CD4-positive, alpha-beta T cell (primary cell): ENCODE measurements around the gene TTC33. TPM values are rescaled to one million over a fixed set of nuclear protein-coding genes. Genes with fewer than 3 reads are reported as not detected.

Experiments
- ATAC-seq: fragments of 200-7000 bp; cut with Tn5 transposase; one replicate; pipeline ENCODE4 v1.10.0; 2022; ENCODE audit warnings: mild to moderate bottlenecking; ENCODE audit not compliant: poor library complexity
- CTCF ChIA-PET: fragments of 350-600 bp; sonication (Branson Sonifier 250); formaldehyde crosslinking; loops from one replicate; lab custom pipeline; 2021; ENCODE audit warnings: antibody characterized with exemption, inconsistent platforms; lab: Charles Lee
- POLR2A ChIA-PET: fragments of 350-600 bp; sonication (Branson Sonifier 250); formaldehyde crosslinking; loops from one replicate; lab custom pipeline; 2021; ENCODE audit warnings: antibody characterized with exemption, inconsistent platforms; lab: Charles Lee
- DNase-seq, 14 experiments: peaks; one replicate each; pipeline ENCODE4 v3.0.0-alpha.2; 2013 to 2020; ENCODE audit warnings: mixed read lengths in 2 of 14
- H3K27ac ChIP-seq, 2 donors: one replicate each; pipeline versions ENCODE4 v1.5.1 to v1.7.0; 2013; ENCODE audit warnings: low read length in 2 of 2, low read depth in 1 of 2, mild to moderate bottlenecking in 1 of 2
- H3K27me3 ChIP-seq, 2 experiments: 1 replicate in 1 of 2; 2 replicates in 1 of 2; pipeline versions ENCODE4 v1.6.1 to v1.7.0; 2013; ENCODE audit warnings: low read length in 2 of 2, control low read depth in 1 of 2, mild to moderate bottlenecking in 1 of 2, moderate library complexity in 1 of 2; ENCODE audit not compliant: insufficient read depth in 2 of 2, control insufficient read depth in 1 of 2
- H3K36me3 ChIP-seq: one replicate; pipeline ENCODE4 v1.6.1; 2013; ENCODE audit warnings: low read length, control low read depth; ENCODE audit not compliant: insufficient read depth
- H3K4me1 ChIP-seq: one replicate; pipeline ENCODE4 v1.6.1; 2013; ENCODE audit warnings: low read length, control low read depth; ENCODE audit not compliant: insufficient read depth
- H3K4me3 ChIP-seq: one replicate; pipeline ENCODE4 v1.5.1; 2013; ENCODE audit warnings: mild to moderate bottlenecking, low read length, moderate library complexity
- H3K9me3 ChIP-seq, 2 experiments: 1 replicate in 1 of 2; 2 replicates in 1 of 2; pipeline versions ENCODE4 v1.6.1 to v1.7.0; 2013; ENCODE audit warnings: low read length in 2 of 2, mild to moderate bottlenecking in 2 of 2, control low read depth in 1 of 2, moderate library complexity in 1 of 2; ENCODE audit not compliant: control insufficient read depth in 1 of 2, insufficient read depth in 1 of 2
- H3K27ac Mint-ChIP-seq: one replicate; pipeline ENCODE4 v1.8.0; 2020; ENCODE audit warnings: mixed read lengths
- H3K27me3 Mint-ChIP-seq: one replicate; pipeline ENCODE4 v1.8.0; 2021; ENCODE audit warnings: mixed read lengths
- H3K36me3 Mint-ChIP-seq: one replicate; pipeline ENCODE4 v1.8.0; 2021; ENCODE audit warnings: low read depth, mixed read lengths
- H3K4me1 Mint-ChIP-seq: one replicate; pipeline ENCODE4 v1.8.0; 2021; ENCODE audit warnings: low read depth, mixed read lengths
- H3K4me3 Mint-ChIP-seq: one replicate; pipeline ENCODE4 v1.8.0; 2020; ENCODE audit warnings: mild to moderate bottlenecking, mixed read lengths
- H3K9me3 Mint-ChIP-seq: one replicate; pipeline ENCODE4 v1.8.0; 2020; ENCODE audit warnings: mixed read lengths
- intact Hi-C, 2 experiments: fragments of 100-400 bp; cut with DNase I in 1 of 2; cut with micrococcal nuclease in 1 of 2; formaldehyde crosslinking; loops; one replicate each; pipeline versions ENCODE4 v1.15.1 to v1.9.0; 2023 to 2025; cut with DNase I, micrococcal nuclease
- total RNA-seq, 174 experiments: library from RNA in 2 of 174; stranded (reverse) in 2 of 174; gene quantifications; one replicate each; pipeline ENCODE4 v1.2.3 and lab custom pipeline; 2021 to 2026
- TF ChIP-seq, protein P1 (sequence below): fragments of 200-600 bp; IDR thresholded peaks from one replicate; pipeline ENCODE4 v1.8.0; 2022; ENCODE audit warnings: antibody characterized with exemption, mild to moderate bottlenecking

The TTC33 gene
- total RNA-seq, 2 experiments from 2014 or later, result 8.7 to 12.0 TPM

DNA sequence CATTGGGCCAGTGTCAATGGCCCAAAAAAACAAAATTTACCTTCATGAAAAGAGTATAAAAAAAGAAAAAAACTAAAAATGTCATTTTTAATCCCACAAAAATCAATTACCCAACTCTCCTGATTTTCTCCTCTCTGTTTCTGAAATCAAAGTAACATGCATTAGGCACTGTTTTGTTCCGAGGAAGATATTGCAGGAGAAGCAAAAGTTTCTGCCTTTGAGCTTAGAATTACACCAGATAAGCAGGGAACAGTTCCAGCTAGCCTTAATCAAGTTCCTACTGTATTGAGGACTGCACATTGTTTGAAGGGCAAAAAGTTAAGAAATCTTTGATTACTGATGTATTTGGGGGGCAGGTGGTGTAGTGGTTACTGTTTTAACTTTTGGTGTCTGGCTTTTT is 43.5 kb upstream of the TTC33 start:
- H3K27me3 ChIP-seq, result no peaks in the 10 kb centered on the region
- TF ChIP-seq, protein P1, sequence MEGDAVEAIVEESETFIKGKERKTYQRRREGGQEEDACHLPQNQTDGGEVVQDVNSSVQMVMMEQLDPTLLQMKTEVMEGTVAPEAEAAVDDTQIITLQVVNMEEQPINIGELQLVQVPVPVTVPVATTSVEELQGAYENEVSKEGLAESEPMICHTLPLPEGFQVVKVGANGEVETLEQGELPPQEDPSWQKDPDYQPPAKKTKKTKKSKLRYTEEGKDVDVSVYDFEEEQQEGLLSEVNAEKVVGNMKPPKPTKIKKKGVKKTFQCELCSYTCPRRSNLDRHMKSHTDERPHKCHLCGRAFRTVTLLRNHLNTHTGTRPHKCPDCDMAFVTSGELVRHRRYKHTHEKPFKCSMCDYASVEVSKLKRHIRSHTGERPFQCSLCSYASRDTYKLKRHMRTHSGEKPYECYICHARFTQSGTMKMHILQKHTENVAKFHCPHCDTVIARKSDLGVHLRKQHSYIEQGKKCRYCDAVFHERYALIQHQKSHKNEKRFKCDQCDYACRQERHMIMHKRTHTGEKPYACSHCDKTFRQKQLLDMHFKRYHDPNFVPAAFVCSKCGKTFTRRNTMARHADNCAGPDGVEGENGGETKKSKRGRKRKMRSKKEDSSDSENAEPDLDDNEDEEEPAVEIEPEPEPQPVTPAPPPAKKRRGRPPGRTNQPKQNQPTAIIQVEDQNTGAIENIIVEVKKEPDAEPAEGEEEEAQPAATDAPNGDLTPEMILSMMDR, result no peak
- no peak for ATAC-seq
- H3K36me3 Mint-ChIP-seq, result peaks cover 20% of the 10 kb centered on the region
- no peak for DNase-seq
- no peak overlapping the region for H3K27ac ChIP-seq
- peak overlapping the region; percentile 85 for H3K27ac Mint-ChIP-seq
- peak overlapping the region; percentile 94 for H3K4me3 Mint-ChIP-seq
- peaks cover 38% of the 10 kb centered on the region for H3K4me1 Mint-ChIP-seq
- no peaks in the 10 kb centered on the region for H3K9me3 ChIP-seq
- H3K9me3 Mint-ChIP-seq, result no peaks in the 10 kb centered on the region
- peaks cover 15% of the 10 kb centered on the region for H3K4me1 ChIP-seq
- H3K36me3 ChIP-seq, result peaks cover 5% of the 10 kb centered on the region
- H3K4me3 ChIP-seq, result no peak overlapping the region
- intact Hi-C loops, result no loop called here
- POLR2A ChIA-PET, result interaction anchor here (0.6 to 2.9 kb wide), 7 partner anchors 9 to 53 kb away, joined by 3 to 18 read pairs (median 3); partner anchors contain the start of genes CARD6 and RPL37
- no peaks in the 10 kb centered on the region for H3K27me3 Mint-ChIP-seq
- CTCF ChIA-PET, result interaction anchor here (0.6 to 1.1 kb wide), 6 partner anchors 9 to 1258 kb away, joined by 3 to 5 read pairs (median 3); partner anchors contain the start of gene TTC33

DNA sequence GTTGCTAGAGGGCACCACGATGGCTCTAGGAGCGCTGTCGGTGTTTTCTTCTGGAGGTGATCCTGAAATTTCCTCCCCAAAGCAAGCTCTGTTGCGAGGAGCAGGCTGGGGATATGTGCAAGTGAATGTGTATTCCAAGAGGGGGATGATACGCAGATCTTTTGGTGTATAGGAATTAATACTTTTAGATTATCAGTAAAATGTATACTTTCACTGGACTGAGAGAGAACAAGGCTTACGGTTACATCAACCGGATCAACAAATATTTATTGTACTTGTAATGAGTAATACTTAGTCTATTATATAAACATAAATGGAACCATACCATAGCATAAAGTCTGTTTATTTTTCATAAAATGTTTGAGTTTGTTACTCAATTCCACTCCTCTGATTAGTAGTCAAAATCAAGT is 43.0 kb upstream of the TTC33 start:
- H3K36me3 Mint-ChIP-seq, result peaks cover 25% of the 10 kb centered on the region
- ATAC-seq (no peak), DNase-seq (no peak)
- H3K27ac ChIP-seq, result peak overlapping the region; percentile 84 to 90
- H3K27me3 Mint-ChIP-seq, result no peaks in the 10 kb centered on the region
- peak overlapping the region; percentile 95 for H3K4me3 ChIP-seq
- POLR2A ChIA-PET, result interaction anchor here (0.6 to 2.9 kb wide), 7 partner anchors 9 to 54 kb away, joined by 3 to 18 read pairs (median 3); partner anchors contain the start of genes CARD6 and RPL37
- H3K27ac Mint-ChIP-seq, result peak overlapping the region; percentile 85
- H3K4me1 ChIP-seq, result peaks cover 15% of the 10 kb centered on the region
- intact Hi-C loops, result loop anchor here in 1 of 2 experiments (1.0 kb wide), 2 partner anchors 35 to 44 kb away; partner anchors contain the start of gene TTC33
- H3K4me1 Mint-ChIP-seq, result peaks cover 43% of the 10 kb centered on the region
- no peaks in the 10 kb centered on the region for H3K27me3 ChIP-seq
- TF ChIP-seq, protein P1, result no peak
- peaks cover 5% of the 10 kb centered on the region for H3K36me3 ChIP-seq
- peak overlapping the region; percentile 94 for H3K4me3 Mint-ChIP-seq
- no peaks in the 10 kb centered on the region for H3K9me3 Mint-ChIP-seq
- CTCF ChIA-PET, result interaction anchor here (0.6 to 1.1 kb wide), 6 partner anchors 9 to 1259 kb away, joined by 3 to 5 read pairs (median 3); partner anchors contain the start of gene TTC33
- no peaks in the 10 kb centered on the region for H3K9me3 ChIP-seq

DNA sequence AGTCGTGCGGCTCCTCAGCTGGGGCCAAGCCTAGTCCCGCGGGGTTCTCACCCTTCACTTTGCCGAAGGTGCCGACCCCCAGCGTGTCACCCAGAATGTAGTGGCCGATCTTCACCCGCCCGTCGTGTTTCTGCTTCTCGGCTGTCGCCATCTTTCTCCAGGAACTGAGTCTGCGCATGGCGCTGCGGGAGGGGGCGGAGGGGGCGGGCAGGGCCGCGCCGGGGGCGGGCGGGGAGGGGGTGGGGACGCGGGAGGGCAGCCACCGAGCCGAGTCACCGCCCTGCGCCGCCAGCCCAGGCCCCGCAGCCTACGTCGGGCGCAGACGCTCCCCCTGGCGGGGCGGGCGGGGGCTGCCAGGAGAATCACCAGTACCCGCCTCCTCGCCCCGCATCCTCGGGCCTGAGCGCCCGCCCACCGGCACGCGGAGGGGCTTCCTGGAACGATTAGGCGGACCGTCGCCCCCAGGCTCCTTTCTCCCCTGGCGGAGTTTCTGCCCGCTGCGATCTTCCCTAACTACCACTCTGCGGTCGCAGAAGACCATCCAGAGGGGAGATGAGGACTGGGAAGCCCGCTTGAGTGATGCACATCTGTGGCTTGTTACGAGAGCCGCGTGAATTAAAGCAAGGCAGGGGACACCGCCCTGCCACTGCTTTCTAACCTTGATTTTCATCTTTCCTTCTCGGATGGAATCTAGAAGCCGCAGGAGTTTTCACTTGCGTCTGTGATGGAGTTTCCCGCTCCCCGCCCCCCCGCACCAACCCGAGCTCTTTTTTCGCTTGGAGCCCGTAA is 42.4 kb upstream of the TTC33 start, which contains the start of gene PRKAA1:
Gene PRKAA1 (minus strand): TSS at position 363 of the 789 bp plus-strand sequence. CDS start 185 bp downstream, at position 178.
- CTCF ChIA-PET, result interaction anchor here (0.7 to 1.4 kb wide), 6 partner anchors 10 to 1259 kb away, joined by 3 to 6 read pairs (median 4); partner anchors contain the start of gene TTC33

More for the DNA sequence above, 42.4 kb upstream of the TTC33 start, which contains the start of gene PRKAA1:
- H3K9me3 Mint-ChIP-seq, result no peaks in the 10 kb centered on the region
- H3K4me3 Mint-ChIP-seq, result peak within 1 kb of the TSS; percentile 94
- Histone ChIP-seq H3K9me3 (no peaks in the 10 kb centered on the region), H3K27ac (peak within 1 kb of the TSS; percentile 84 to 90), H3K4me1 (peaks cover 16% of the 10 kb centered on the region), H3K36me3 (peaks cover 5% of the 10 kb centered on the region), H3K4me3 (peak within 1 kb of the TSS; percentile 95), H3K27me3 (no peaks in the 10 kb centered on the region)
- POLR2A ChIA-PET, result interaction anchor here (0.6 to 2.9 kb wide), 8 partner anchors 10 to 54 kb away, joined by 3 to 18 read pairs (median 3); partner anchors contain the start of genes CARD6 and RPL37
- intact Hi-C loops, result loop anchor here in 1 of 2 experiments (1.0 kb wide), 2 partner anchors 36 to 43 kb away; partner anchors contain the start of gene TTC33
- peak; percentile 93 for ATAC-seq
- H3K27ac Mint-ChIP-seq, result peak within 1 kb of the TSS; percentile 85
- TF ChIP-seq, protein P1, result peak; percentile 71
- DNase-seq, result peak; percentile 80 to 96 (median 89)
- H3K27me3 Mint-ChIP-seq, result no peaks in the 10 kb centered on the region
- H3K4me1 Mint-ChIP-seq, result peaks cover 49% of the 10 kb centered on the region
- peaks cover 29% of the 10 kb centered on the region for H3K36me3 Mint-ChIP-seq
